Stimulated activated naive CD4-positive, alpha-beta T cell (primary cell): Measurements from ENCODE around the gene CRTAC1.

Experiments
- DNase-seq, 6 experiments: peaks; one replicate each; lab custom pipeline; 2025; lab: John Stamatoyannopoulos, UW

The CRTAC1 gene

DNA sequence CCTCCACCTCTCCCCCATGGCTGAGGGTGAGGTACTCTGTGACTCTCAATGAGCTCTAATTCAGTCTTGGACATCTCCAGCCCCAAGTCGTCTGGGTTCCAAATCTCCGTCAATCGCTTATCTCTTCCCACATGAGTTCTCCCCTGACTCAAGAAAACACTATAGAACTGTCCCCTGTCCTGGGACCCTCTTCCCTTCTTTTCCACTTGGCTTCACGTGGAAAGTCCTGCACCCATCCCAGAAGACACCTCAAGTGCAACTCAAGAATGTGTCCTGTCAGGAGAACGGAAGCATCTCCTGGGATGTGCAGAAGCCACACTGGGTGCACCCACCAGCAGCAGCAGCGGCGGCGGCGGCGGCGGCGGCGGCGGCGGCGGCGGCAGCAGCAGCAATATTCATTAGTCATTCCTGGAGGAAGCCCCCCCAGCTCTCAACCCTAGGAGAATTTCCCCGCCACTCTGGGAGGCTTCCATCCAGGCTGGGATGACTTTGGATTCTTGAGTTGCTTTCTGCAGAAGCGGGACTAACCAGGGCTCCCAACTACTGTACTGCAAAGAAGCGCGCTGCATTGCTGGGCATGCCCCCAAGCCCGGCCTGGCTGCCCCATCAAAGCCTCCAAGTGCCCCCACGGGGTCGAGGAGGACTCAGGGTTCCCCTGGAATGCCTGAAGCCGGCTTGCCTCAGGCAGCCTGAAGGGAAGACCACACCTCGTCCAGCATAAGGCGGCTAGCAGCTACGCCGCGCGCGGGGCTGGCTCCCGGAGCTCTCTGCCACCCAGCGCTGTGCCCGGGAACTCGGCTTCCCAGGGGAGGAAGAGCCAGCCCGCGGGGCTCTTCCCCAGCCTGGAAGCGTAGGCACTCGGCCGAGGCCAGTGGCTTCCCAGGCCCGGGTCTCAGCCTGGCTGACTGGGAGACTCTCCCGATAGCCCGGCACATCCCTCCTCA lies 1.0 kb downstream of the CRTAC1 start:
- DNase-seq = no peak

DNA sequence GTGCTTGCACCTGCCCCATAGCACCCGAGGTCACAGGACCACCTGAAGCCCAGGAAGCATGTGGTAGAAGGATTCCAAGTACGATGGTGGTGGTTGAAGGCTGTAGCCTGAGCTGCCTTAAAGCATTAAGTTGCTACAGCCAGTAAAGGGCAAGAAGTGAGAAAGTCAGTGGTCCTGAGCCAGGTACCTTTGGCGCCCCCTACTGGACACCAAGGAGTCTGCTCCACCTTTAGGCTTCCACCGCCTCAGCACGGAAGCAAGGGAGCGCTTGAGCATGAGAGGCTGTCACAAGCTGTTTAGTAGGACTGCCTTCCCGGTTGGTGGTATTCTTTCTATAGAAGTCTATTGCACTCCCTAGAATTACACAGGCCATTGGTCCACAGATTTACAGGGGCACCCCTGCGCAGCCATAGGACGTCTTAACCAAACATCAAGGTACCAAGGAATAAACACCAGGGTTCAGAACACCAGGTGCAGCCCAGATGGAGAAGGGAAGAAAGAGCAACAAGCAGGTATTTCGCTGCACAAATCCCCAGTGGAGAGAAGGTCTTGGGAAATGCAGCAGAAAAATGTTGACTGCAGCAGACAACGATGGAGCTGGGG lies 2.2 kb downstream of the CRTAC1 start:
- peak in 5 of 6 experiments; percentile 20 to 53 (median 25) for DNase-seq

DNA sequence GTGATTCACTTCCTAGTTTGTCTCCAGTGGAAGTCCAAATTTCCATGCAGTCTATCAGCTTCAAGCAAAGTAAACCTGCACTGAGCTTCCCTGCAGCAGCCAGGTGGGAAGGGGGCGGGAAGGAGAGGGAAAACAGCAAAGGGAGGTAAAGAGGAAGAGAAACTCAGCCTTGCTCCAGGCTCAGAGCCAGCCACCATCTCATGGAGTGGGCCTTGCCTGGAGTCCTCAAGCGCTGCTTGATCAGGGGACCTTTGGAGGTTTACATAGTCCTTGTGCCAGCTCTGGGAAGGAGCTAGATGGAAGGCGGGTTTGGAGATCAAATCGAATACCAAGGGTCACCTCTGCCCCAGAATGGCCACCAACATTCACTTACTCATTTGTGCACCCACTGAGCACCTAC lies 7.4 kb downstream of the CRTAC1 start:
- no peak for DNase-seq

DNA sequence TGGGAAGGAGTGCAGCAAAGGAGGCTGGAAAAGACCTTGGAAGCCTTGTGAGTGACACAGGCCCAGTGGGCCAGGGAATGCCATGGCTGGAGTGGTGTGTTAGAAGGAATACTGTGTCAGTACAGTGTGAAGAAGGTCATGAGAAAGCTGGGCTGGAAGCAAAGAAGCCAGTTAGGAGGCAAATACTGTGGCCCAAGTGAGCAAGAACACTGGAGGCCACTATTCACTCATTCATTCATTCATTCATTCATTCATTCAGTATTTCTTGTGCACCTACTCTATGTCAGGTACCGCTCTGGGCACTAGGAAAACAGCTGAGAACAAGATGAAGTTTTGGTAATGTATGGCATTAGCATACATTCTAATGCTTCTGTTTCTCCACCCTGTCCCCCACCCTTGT lies 9.6 kb downstream of the CRTAC1 start:
- DNase-seq = no peak

DNA sequence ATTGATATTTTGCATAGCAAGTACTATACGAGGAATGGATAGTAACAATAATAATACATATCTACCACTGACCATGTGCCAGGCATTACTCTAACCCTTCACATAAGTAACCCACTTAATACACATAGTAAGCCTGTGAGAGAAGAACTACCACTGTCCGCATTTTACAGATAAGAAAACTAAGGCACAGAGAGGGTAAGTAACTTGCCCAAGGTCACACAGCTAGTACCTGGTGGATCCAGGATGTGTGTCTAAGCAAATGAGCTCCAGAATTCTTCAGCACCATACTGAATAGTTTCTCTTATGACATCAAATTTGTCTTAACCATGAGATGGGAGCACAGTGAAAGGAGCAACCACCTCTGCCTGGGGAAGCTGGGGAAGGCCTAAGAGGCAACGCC lies 10.2 kb downstream of the CRTAC1 start:
- DNase-seq = no peak

DNA sequence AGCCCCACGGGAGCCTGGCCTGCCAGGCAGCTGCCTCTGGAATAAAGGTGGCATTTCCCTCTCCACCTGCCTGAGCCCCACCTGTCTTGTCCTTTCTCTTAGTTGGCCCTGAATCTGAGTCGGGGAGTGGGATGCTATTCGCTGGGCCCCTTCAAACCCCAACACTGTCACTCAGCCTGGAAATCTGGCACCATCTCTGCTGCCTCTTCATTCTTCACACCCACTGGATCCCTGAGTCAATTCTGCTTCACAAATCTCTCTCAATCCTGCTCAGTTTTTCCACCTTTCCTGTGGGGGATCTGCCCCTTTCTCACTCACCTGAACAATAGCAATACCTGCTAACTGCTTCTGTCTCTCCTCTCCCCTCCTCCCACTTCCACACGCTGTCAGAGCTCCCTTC lies 10.6 kb downstream of the CRTAC1 start:
- DNase-seq = no peak

DNA sequence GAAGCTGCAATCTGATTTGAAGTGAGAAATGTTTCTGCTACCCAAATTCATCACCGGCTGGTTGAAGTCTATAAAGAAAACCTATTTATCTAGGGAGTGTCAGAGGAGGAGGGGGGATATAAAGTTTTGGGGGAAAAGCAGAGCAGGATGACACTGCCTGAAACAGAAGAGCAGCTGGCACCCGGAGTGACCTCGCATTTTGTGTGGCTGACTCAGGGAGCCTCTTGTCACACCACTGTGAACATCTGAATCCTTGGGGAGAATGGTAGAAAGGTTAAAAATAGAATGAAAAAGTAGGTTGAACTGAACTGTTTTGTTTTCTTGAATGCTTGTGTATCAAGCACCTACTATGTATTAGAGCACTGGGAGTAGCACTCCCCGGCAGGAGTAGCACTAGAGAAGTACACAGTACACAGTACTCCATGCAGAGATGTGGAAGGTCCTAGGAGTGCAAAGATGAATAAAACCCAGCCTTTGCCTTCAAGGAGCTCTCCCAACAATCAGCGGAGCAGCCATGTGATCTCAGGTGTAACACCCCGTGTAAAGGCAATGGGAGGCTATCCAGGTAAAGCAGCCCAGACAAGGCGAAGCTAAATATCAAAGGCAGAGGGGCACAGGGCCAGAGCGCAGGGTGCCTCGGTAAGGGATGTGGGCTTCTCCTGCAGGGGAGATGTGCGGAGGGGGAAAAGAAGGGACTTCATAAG lies 13.5 kb downstream of the CRTAC1 start:
- DNase-seq = no peak

DNA sequence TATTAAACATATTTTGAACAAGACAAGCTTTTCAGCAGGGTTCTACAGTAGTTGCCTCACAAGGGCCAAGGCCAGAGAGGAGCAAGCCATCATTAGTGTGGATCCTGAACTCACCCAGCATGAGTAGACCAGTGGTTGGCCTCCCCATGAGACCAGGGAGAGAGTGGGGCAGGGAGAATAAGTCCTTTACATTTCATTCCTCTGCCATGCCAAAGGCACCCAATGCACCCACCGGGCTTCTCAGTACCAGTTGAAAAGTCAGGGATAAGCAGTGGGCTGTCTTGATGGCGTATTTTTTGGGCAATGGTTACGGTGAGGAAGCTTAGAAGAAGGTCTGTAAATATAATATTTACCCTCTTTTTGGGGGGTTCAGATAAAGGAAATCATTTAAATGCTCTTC lies 16.6 kb downstream of the CRTAC1 start:
- DNase-seq = no peak

DNA sequence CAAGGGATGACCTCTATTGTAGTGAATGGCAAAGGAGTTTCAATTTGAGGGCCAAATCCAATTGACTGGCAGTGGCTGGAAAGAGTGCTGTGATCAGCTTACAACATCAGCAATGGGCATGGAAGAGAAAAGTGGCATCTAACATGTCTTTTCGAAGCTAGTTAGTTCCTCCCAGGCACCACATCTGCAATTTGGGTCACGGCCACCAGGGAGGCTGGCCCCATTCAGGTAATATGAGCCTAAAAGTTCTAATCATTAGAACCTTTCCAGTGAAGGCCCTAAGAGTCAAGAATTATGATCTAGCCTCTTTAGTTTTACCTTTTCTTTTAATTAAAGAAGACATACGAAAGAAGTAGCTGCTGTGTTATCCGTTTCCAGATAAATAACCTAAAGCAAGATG lies 17.3 kb downstream of the CRTAC1 start:
- DNase-seq = no peak

DNA sequence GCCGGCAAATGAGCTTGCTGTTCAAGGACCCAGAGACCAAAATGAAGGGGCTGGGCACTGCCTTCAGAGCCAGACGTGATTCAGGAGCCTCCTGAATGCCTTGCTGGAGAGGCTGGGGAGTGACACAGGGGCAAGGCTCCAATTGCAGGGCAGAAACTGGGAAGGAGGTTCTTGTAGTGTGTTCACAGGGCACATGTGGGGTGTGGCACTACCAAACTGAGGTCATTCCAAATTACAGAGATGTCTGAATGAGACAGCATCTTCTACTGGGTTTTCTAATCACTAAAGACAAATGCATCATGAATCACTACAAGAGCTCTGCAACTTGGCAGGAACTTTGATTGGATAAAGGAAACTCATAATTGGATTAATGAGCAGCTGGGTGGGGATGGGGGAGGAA lies 17.8 kb downstream of the CRTAC1 start:
- no peak for DNase-seq

DNA sequence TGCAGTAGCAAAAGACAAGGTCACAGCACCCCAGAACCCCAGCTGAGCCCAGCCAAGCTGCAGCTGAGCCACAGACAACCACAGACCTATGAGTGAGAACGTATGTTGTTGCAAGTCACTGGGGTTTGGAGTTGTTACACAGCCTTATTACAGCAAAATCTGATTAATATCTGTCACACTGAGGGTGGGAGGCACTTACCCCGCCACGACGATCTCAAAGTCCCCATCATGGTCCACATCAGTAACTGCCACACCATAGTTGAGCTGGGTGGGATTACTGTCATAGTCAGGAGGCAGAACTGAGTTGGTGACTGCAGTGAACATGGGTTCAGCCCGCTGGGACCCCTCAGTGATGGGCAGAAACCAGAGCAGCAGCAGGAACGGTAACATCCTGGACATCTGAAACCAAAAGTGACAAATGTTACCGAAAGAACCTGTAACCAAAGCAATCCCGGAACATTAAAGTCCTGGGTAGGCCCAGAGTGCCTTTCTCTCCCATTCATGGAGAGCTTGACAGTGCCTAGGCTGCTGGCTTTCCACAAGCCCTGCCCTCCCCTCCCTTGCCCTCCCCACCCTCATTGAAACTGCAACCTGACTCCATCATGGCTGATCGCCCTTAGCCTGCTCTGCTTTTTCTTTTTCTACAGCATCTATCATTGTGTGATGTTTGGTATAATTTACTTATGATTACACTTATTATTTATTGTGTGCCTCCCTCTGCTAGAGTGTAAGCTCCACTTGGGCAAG lies 19.3 kb downstream of the CRTAC1 start:
- no peak for DNase-seq

DNA sequence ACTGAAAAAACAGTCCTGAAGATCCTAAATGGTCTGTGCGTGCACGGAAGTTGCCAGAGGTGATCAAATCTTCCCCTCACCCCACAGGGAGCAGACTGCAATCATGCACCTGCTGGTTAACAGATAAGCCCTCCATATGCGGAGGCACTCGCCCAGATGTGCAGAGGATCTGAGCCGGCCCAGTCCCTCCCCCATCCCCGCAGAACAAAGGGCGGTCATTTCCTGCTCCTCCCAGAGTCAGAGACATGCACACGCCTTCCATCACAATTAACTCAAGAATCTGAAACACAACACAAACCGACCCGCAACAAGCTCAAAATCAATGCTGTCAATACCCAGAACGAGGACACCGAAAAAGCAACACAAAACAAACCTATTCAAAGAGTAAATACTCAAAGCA lies 24.2 kb downstream of the CRTAC1 start:
- no peak for DNase-seq

DNA sequence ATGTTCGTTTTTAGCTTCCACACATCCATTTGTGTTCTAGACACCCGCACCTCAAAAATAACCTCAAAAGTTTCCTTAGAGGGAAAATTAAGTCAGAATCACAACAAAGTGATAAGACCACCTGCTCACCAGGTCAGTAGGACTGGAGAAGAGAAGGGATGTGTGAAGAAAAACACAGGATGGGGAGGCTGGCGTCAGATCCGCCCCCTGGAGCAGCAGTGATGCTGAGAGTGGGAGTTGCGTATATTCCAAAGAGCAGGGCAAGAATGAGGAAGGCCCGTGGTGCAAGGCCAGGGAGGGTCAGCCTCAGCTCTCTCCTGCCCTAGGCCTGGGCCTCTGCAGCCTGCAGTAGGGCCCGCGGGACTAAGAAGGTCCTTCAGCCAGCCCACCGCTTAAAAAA lies 28.7 kb downstream of the CRTAC1 start:
- no peak for DNase-seq

DNA sequence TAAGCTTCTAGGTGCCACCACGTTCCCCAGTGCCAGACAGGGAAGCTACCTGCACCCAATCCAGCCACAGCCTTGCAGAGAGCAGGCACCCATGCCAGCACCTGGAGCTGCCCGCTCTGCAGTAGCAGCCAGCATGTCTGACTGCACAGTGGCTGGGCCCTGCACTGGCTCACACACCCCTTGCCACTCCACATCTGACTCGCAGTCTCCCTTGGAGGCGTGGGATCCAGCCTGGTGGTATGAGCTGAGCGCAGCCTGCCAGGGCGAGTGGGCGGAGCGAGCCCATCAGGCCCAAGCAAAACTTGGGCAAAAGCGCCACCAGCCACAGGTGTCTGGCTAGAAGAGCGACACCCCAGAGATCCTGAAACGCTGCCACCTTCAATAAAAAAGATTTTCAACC lies 30.1 kb downstream of the CRTAC1 start:
- no peak for DNase-seq

DNA sequence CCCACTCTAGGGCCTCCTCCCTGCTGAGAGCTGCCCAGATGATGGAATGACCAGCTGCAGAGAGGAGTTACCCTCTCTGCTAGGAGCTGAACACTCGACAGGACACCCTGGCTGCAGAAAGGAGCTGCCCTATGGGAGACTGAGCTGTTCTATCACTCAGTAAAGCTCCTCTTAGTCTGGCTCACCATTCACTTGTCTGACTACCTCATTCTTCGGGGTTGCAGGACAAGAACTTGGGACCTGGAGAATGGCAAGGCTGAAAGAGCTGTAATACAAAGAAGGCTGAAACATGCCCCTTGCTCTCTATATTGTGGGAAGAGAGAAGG lies 30.5 kb downstream of the CRTAC1 start:
- DNase-seq = no peak

DNA sequence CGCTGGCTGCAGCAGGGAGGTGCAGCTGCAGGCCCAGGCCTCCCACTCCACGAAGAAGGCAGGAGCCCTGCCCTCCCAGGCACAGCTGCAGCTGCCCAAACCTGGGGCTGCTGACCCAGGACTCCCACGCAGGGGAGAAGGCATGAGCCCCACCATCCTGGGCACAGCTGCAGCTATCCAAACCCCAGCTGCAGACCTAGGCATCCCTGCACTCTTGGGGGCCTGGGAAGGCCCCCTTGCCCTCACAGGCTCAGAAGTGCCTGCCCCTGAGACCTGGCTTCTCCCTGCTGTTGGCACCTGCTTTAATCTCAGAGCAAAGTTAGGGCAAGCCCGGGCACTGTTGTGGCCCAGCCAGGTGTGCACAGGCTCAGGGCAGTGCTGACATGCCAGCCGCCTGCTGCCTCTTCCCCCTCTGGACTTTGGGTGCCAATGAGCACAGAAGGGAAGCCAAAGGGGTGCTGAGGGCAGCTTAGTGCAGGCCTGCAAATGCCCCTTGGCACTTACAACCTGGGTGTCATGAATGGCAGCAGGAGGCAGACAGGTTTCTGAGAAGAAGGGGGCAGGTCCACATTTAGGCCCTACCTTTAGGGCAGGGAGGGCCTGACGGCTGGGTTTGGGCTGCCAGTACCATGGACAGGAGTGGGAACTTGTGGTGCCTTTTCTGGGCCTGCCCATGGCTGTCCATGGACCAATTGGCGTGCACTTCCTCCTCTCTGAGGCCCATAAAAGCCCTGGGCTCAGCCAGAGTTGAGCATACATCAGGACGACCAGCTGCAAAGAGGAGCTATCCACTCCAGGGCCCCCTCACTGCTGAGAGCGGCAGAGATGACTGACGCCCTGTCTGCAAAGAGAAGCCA lies 31.1 kb downstream of the CRTAC1 start:
- DNase-seq = no peak

DNA sequence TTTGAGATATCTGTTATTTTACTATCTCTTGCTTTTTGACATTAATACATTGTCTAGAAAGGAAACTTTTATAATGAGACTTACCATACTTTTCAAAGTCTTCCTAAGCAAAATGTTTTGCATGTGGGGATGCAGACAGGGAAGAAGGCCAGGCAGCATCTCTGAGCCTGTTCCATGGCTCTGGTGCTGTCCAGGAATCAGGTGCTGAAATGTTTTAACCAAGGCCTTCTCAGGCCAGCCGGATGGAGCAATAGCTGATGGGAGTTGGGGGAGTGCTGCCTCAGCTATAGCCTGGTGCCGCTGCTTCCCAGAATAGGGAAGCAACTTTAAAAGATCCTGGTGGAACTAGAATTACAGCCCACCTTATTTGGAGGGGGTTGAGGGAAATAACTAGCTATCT lies 38.5 kb downstream of the CRTAC1 start:
- no peak for DNase-seq

DNA sequence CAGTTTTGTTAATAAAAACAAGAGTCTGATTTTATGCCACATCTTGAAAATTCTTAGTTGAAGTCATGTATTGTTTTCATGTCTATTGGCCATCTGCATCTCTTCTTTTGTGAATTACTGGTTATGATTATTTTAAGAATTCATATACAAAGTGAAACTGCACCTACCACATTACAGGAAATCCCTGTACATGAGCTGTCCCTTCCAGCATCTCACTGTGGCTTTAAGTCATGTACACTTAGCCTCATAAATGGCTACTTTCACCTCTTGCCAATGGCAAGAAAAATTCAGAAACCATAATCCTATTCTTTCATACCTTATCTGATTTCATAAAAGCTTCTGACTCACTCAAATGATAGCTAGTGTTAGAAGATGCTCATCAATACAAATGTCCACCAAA lies 48.6 kb downstream of the CRTAC1 start:
- no peak for DNase-seq

DNA sequence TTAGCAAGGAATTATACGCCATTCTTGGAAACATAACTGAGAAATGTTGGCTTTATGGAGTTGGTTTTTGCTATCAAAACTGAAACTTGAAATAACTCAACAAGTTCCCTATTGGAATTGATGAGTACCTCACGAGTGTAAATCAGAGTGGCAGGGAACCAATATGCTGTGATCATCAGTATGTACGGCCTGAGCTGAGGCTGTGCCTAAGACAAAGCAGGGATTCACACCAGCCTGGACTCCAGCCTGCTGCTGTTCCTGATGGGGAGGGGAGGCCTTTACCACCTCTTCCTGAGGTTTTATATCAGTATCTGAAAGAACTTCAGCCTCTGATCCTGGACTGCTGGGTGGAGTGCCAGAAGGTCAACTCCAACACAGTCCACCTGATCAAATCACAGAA lies 52.7 kb downstream of the CRTAC1 start:
- no peak for DNase-seq

DNA sequence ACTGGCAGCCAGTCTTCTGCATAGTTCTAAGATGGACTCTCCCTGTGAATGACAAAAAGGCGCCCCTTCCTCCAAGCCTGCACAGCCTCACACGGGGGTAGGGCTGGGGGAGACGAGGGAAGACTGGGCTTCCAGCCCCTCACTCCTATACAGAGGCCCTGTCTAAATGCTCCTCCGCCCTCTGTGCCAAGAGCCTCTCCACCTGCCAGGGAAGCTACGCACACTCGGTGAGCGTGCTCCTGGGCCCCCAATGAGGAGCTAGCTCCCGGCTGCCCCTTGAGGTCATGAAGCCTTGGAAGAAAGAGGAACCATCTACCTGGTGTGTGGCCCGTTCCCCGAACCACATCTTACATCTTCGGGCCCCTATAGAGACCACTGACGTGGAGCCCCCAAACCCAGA lies 54.8 kb downstream of the CRTAC1 start:
- no peak for DNase-seq
